ENCODE measurements around the gene TBXAS1.

The TBXAS1 gene

GRCh38 chr7:139896288-139896687 is 67.2 kb downstream of the TBXAS1 start:
- DNase-seq, result no peak
- Histone ChIP-seq H3K9me3 (replicated peaks; ENCODE audit: insufficient read depth, low read length) (no peaks in the 10 kb centered on the region), H4K20me1 (ENCODE audit: insufficient read depth, low read length) (no peaks in the 10 kb centered on the region), H2AFZ (ENCODE audit: low read length) (no peak overlapping the region), H3K4me2 (ENCODE audit: low read depth, low read length) (no peak overlapping the region), H3K27ac (ENCODE audit: low read length) (no peak overlapping the region), H3F3A (ENCODE audit: insufficient read depth, low read length) (peaks cover 19% of the 10 kb centered on the region), H3K36me3 (replicated peaks; ENCODE audit: insufficient read depth, low read length) (no peaks in the 10 kb centered on the region), H3K4me3 (ENCODE audit: low read length) (no peak overlapping the region), H3K9ac (ENCODE audit: low read length) (no peak overlapping the region), H3K79me2 (ENCODE audit: low read length) (no peaks in the 10 kb centered on the region), H3K4me1 (ENCODE audit: low read length) (peaks cover 36% of the 10 kb centered on the region), H3K27me3 (replicated peaks; ENCODE audit: insufficient read depth, low read length) (no peaks in the 10 kb centered on the region), H3K9me2 (replicated peaks; ENCODE audit: insufficient read depth, low read length) (no peaks in the 10 kb centered on the region)
- no peak for TF ChIP-seq EZH2 (optimal IDR thresholded peaks at IDR 0.05; ENCODE audit: low read depth, low read length)
- TF ChIP-seq CTCF (IDR thresholded peaks at IDR 0.05; ENCODE audit: low read length), result no peak
- no peak for TF ChIP-seq EZH2phosphoT487 (IDR thresholded peaks at IDR 0.05; ENCODE audit: low read length)

GRCh38 chr7:139896831-139897230 is 67.8 kb downstream of the TBXAS1 start:
- Histone ChIP-seq H3K4me2 (ENCODE audit: low read depth, low read length) (no peak overlapping the region), H3K79me2 (ENCODE audit: low read length) (no peaks in the 10 kb centered on the region), H3K36me3 (replicated peaks; ENCODE audit: insufficient read depth, low read length) (no peaks in the 10 kb centered on the region), H3K9ac (ENCODE audit: low read length) (no peak overlapping the region), H3K9me3 (replicated peaks; ENCODE audit: insufficient read depth, low read length) (no peaks in the 10 kb centered on the region), H3K4me1 (ENCODE audit: low read length) (peaks cover 36% of the 10 kb centered on the region), H3K27ac (ENCODE audit: low read length) (no peak overlapping the region), H2AFZ (ENCODE audit: low read length) (no peak overlapping the region), H4K20me1 (ENCODE audit: insufficient read depth, low read length) (no peaks in the 10 kb centered on the region), H3F3A (ENCODE audit: insufficient read depth, low read length) (peaks cover 19% of the 10 kb centered on the region), H3K9me2 (replicated peaks; ENCODE audit: insufficient read depth, low read length) (no peaks in the 10 kb centered on the region), H3K4me3 (ENCODE audit: low read length) (no peak overlapping the region), H3K27me3 (replicated peaks; ENCODE audit: insufficient read depth, low read length) (no peaks in the 10 kb centered on the region)
- TF ChIP-seq EZH2phosphoT487 (IDR thresholded peaks at IDR 0.05; ENCODE audit: low read length) (no peak), EZH2 (optimal IDR thresholded peaks at IDR 0.05; ENCODE audit: low read depth, low read length) (no peak), CTCF (IDR thresholded peaks at IDR 0.05; ENCODE audit: low read length) (no peak)
- no peak for DNase-seq

GRCh38 chr7:139897422-139898090 is 68.5 kb downstream of the TBXAS1 start:
- Histone ChIP-seq H3K4me1 (ENCODE audit: low read length) (peaks cover 36% of the 10 kb centered on the region), H3K79me2 (ENCODE audit: low read length) (no peaks in the 10 kb centered on the region)
- DNase-seq, result no peak

More at GRCh38 chr7:139897422-139898090, 68.5 kb downstream of the TBXAS1 start:
- no peak for TF ChIP-seq CTCF (IDR thresholded peaks at IDR 0.05; ENCODE audit: low read length)
- no peak for TF ChIP-seq EZH2 (optimal IDR thresholded peaks at IDR 0.05; ENCODE audit: low read depth, low read length)
- TF ChIP-seq EZH2phosphoT487 (IDR thresholded peaks at IDR 0.05; ENCODE audit: low read length), result no peak
- no peak overlapping the region for H3K4me2 ChIP-seq (ENCODE audit: low read depth, low read length)
- H4K20me1 ChIP-seq (ENCODE audit: insufficient read depth, low read length), result no peaks in the 10 kb centered on the region
- H3K9ac ChIP-seq (ENCODE audit: low read length), result no peak overlapping the region
- H3K36me3 ChIP-seq (replicated peaks; ENCODE audit: insufficient read depth, low read length), result no peaks in the 10 kb centered on the region
- H3K27ac ChIP-seq (ENCODE audit: low read length), result no peak overlapping the region
- peaks cover 19% of the 10 kb centered on the region for H3F3A ChIP-seq (ENCODE audit: insufficient read depth, low read length)
- no peaks in the 10 kb centered on the region for H3K9me2 ChIP-seq (replicated peaks; ENCODE audit: insufficient read depth, low read length)
- H3K4me3 ChIP-seq (ENCODE audit: low read length), result no peak overlapping the region
- H3K27me3 ChIP-seq (replicated peaks; ENCODE audit: insufficient read depth, low read length), result no peaks in the 10 kb centered on the region
- H2AFZ ChIP-seq (ENCODE audit: low read length), result no peak overlapping the region
- H3K9me3 ChIP-seq (replicated peaks; ENCODE audit: insufficient read depth, low read length), result no peaks in the 10 kb centered on the region
